ENCODE results near the gene TAPBP.

GRCh38 chr6:33306356-33306755, 7.5 kb downstream of the TAPBP start:
- TF ChIP-seq POLR2AphosphoS5 (IDR thresholded peaks at IDR 0.05), result no peak
- no peak for TF ChIP-seq POLR2A (IDR thresholded peaks at IDR 0.05; ENCODE audit: low read depth)
- no peak for TF ChIP-seq CTCF (IDR thresholded peaks at IDR 0.05)
- no peak for TF ChIP-seq EP300 (IDR thresholded peaks at IDR 0.05)
